C1 segment of cervical spinal cord (tissue), 14 donors: Measurements from ENCODE around the gene NPR2.

Source experiments
- DNase-seq, 14 donors: peaks; one replicate each; lab custom pipeline; 2025; lab: John Stamatoyannopoulos, UW

NPR2 gene

GRCh38 chr9:35856882-35857281 is 65.5 kb downstream of the NPR2 start:
- DNase-seq = no peak

- no peak for DNase-seq
Observed at GRCh38 chr9:35858458-35858857, 67.1 kb downstream of the NPR2 start.
